HUES6 (cell line): ENCODE data around the gene FUT1.
"Not testable (repeated sequence)": the region's sequence is repeated elsewhere in the genome, so short reads cannot be mapped to it uniquely, and the experiment has no call there.

Experiments
- H3K27ac ChIP-seq: 2 replicates; pipeline ENCODE4 v1.7.0; 2013; ENCODE audit warnings: low read depth, mild to moderate bottlenecking, low read length, inconsistent platforms
- H3K27me3 ChIP-seq: 2 replicates; pipeline ENCODE4 v1.6.1; 2013; ENCODE audit warnings: low read length; ENCODE audit not compliant: control insufficient read depth, insufficient read depth
- H3K36me3 ChIP-seq: 2 replicates; pipeline ENCODE4 v1.6.1; 2013; ENCODE audit warnings: low read length; ENCODE audit not compliant: control insufficient read depth, insufficient read depth
- H3K4me1 ChIP-seq: 2 replicates; pipeline ENCODE4 v1.6.1; 2013; ENCODE audit warnings: low read length; ENCODE audit not compliant: control insufficient read depth, insufficient read depth
- H3K4me3 ChIP-seq: 2 replicates; pipeline ENCODE4 v1.5.1; 2013; ENCODE audit warnings: low read depth, low read length
- H3K9ac ChIP-seq: one replicate; pipeline ENCODE4 v1.6.1; 2013; ENCODE audit warnings: mild to moderate bottlenecking, low read length
- H3K9me3 ChIP-seq: 2 replicates; pipeline ENCODE4 v1.6.1; 2013; ENCODE audit warnings: low read depth, low read length; ENCODE audit not compliant: control insufficient read depth, insufficient read depth

FUT1 gene

GRCh38 chr19:48722196-48722708, 30.2 kb downstream of the FUT1 start:
- H3K4me3 ChIP-seq: no peak overlapping the region

DNA sequence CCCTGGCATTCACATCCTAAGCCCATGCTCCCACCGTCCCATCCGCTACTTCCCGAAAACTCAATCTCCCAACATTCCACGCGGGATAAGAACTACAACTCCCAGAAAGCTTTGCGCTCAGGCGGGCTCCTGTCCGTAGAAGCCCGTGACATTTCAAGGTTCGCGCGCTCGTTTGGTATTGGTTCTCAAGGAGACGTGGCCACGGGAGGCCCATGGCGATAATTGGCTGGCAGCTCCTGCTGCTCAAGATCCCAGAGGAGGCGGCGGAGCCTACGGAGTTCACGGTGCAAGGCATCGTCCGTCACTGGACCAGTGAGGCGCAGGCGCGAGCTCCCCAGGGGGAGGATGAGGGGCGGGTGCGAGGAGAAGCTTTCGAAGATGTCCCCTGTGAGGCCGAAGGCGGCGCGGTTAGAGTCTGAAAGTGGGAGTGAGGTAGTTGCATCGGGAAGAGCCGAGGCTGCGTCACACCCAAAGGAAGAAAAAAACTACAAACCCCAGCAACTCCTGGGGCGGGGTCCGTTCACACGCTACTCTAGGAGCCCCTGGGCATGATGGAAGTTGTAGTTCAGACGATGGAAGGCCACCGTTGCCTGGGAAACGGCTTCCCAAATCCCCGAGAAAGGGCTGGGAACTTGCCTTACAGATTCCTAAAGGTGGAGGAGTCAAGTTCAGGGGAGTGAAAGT, 31.7 kb downstream of the FUT1 start:
- Histone ChIP-seq H3K4me1 (peaks cover 31% of the 10 kb centered on the region), H3K27ac (no peak overlapping the region), H3K4me3 (peak overlapping the region; percentile 75), H3K36me3 (no peaks in the 10 kb centered on the region), H3K27me3 (no peaks in the 10 kb centered on the region), H3K9ac (peak overlapping the region; percentile 67), H3K9me3 (no peaks in the 10 kb centered on the region)

More at GRCh38 chr19:48722196-48722708, 30.2 kb downstream of the FUT1 start:
- no peak overlapping the region for H3K27ac ChIP-seq
- H3K4me1 ChIP-seq: peaks cover 22% of the 10 kb centered on the region
- no peaks in the 10 kb centered on the region for H3K36me3 ChIP-seq
- no peak overlapping the region for H3K9ac ChIP-seq
- H3K27me3 ChIP-seq: no peaks in the 10 kb centered on the region
- no peaks in the 10 kb centered on the region for H3K9me3 ChIP-seq

DNA sequence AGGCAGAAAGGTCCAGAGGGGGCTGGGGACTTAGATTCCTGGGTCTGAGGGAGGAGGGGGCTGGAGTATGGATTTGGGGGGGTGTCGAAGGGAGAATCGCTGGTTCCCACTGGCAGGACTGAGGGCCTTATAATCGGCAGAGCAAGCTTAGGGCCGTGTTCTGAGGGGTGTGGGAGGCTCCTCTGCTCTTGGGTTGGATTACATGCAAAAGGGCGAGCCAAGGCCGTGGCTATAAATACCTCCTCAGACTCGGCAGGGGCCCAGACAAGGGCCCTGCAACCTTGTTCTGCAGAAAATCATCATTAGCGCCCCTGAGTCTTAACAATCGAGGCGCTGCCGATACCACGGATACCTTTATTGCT, 32.2 kb downstream of the FUT1 start:
- H3K36me3 ChIP-seq: no peaks in the 10 kb centered on the region
- no peaks in the 10 kb centered on the region for H3K27me3 ChIP-seq
- peaks cover 36% of the 10 kb centered on the region for H3K4me1 ChIP-seq
- H3K27ac ChIP-seq: no peak overlapping the region
- no peak overlapping the region for H3K9ac ChIP-seq
- peak overlapping the region; percentile 75 for H3K4me3 ChIP-seq
- H3K9me3 ChIP-seq: no peaks in the 10 kb centered on the region

DNA sequence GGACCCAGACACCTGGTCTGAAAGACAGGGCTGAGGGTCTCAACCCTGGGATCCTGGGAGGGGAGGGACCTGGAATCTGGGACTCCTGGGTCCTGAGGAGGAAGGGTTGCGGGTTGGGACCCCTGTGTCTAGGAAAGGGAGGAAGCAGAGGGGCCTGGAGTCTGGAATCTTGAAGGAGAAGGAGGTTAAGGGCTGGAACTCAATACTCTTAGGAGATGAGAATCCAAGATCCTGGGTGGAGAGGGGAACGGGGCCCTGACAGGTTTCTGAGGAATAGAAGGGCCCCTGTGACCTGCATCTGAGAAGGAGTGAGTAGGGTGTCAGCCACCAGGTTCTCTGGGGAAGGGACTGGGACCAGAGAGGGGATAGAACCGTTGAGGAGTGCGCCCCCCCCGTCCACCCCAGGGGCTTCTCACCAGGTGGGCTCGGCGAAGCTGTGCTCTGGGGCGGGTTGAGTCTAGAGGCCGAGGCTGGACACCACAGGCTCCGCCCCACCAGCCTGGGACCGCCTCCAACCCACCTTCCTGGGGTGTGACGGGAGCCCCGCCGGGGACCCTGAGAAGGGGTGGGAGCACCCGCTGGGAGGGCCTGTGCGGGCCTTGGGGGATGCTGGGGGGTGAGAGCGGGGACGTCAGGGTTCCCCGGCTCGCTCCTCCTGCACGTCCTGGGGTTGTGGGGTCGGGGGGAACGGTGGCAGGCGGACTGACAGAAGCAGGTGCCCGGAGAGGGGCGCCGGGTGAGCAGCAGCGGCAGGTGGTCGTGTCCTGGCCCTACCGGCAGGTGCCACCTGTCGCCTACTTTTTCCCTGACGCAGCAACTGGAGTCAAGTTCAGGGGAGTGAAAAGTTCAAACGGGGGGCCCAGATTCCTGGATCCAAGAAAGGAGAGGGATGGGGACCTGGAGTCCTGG, 32.9 kb downstream of the FUT1 start, which contains the start of gene MAMSTR:
Gene MAMSTR (minus strand): TSS at position 463 of the 909 bp plus-strand sequence. CDS start 694 bp downstream, outside the sequence.
- peak within 1 kb of the TSS; percentile 75 for H3K4me3 ChIP-seq
- peaks cover 41% of the 10 kb centered on the region for H3K4me1 ChIP-seq
- no peaks in the 10 kb centered on the region for H3K9me3 ChIP-seq
- no peaks in the 10 kb centered on the region for H3K27me3 ChIP-seq
- no peaks in the 10 kb centered on the region for H3K36me3 ChIP-seq
- H3K9ac ChIP-seq: peak within 1 kb of the TSS; percentile 10
- H3K27ac ChIP-seq: no peak within 1 kb of the TSS

GRCh38 chr19:48718711-48719231, 33.7 kb downstream of the FUT1 start:
- peaks cover 42% of the 10 kb centered on the region for H3K4me1 ChIP-seq
- H3K27me3 ChIP-seq: no peaks in the 10 kb centered on the region
- no peaks in the 10 kb centered on the region for H3K36me3 ChIP-seq
- peak overlapping the region; percentile 75 for H3K4me3 ChIP-seq
- H3K27ac ChIP-seq: no peak overlapping the region
- no peaks in the 10 kb centered on the region for H3K9me3 ChIP-seq
- H3K9ac ChIP-seq: peak overlapping the region; percentile 10

DNA sequence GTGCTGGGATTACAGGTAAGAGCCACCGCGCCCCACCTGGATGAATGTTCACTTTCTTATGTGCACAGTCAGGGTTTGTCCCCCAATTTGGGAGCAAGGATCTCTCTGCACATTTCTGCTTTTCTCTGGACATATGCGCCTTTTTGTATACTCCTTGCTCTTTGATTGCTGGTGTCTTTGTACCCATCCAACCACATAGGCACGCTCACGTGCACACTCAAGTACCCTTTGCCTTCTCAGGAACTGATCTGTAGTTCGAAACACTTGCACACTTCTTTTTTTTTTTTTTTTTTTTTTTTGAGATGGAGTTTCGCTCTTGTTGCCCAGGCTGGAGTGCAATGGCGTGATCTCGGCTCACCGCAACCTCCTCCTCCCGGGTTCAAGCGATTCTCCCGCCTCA, 34.3 kb downstream of the FUT1 start:
- H3K4me1 ChIP-seq: peaks cover 42% of the 10 kb centered on the region
- not testable (repeated sequence) for H3K27ac ChIP-seq, H3K4me3 ChIP-seq

DNA sequence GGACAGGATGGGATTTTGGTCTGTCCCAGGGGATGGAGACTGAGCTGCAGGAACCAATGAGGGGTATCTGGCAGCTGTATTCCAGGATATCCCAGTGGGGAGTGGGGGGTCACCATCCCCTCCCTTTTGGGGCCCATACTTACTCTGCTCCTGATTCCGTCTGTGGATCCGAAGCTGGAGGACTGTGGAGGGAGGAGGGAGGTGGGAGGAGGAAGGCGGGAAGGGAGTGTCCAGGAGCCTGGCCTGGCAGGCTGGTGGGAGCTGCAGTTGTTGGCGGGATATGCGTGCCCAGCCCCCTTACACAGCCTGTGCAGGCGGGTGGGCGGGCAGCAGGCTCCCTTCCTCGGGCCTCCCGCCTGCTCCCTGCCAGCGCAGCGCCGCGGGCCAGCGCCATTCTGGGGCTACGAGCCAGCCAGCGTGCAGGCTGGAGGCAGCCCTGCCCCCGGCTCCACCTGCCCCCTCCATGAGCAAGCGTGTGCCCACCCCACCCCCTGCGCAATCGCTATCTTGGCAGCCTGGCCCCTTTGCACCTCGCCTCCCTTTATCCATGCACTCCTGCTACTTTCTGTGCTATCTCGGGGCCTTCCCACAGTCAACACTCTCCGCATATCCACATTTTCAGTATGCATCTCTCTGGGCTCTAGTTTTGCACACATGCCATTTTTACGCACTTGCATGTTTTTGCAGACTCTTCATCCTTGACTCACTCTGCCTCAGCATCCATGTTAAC, 35.7 kb downstream of the FUT1 start:
- Histone ChIP-seq H3K27ac (no peak overlapping the region), H3K4me3 (peak overlapping the region; percentile 50)

More for the DNA sequence above, 34.3 kb downstream of the FUT1 start:
- not testable (repeated sequence) for H3K27me3 ChIP-seq, H3K36me3 ChIP-seq, H3K9ac ChIP-seq, H3K9me3 ChIP-seq

DNA sequence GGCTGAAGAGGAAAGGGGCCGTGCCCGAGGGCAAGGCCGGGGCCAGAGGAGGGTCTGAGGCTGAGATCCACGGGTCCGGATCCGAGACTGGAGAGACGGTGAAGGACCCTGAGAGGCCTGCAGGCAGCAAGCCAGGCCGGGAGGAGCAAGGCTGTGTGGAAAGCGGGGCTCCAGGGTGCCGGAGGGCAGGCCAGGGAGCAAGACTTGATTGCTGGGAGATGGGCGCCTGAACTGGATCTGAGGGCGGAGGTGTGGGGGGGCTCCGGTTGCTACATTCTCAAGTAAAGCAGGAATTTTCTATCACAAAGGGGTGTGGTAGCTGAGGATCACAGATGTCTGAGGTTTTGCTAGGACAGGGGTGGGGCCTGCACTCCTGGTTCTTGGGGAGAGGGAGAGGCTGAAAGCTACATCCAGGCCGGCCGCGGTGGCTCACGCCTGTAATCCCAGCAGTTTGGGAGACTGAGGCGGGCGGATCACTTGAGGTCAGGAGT, 36.7 kb downstream of the FUT1 start:
- H3K36me3 ChIP-seq: no peaks in the 10 kb centered on the region
- no peak overlapping the region for H3K9ac ChIP-seq
- H3K27ac ChIP-seq: no peak overlapping the region
- peaks cover 3% of the 10 kb centered on the region for H3K9me3 ChIP-seq
- no peaks in the 10 kb centered on the region for H3K27me3 ChIP-seq
- H3K4me1 ChIP-seq: peaks cover 45% of the 10 kb centered on the region
- no peak overlapping the region for H3K4me3 ChIP-seq

More for the DNA sequence above, 35.7 kb downstream of the FUT1 start:
- Histone ChIP-seq H3K9ac (no peak overlapping the region), H3K9me3 (no peaks in the 10 kb centered on the region), H3K4me1 (peaks cover 45% of the 10 kb centered on the region), H3K36me3 (no peaks in the 10 kb centered on the region), H3K27me3 (no peaks in the 10 kb centered on the region)

DNA sequence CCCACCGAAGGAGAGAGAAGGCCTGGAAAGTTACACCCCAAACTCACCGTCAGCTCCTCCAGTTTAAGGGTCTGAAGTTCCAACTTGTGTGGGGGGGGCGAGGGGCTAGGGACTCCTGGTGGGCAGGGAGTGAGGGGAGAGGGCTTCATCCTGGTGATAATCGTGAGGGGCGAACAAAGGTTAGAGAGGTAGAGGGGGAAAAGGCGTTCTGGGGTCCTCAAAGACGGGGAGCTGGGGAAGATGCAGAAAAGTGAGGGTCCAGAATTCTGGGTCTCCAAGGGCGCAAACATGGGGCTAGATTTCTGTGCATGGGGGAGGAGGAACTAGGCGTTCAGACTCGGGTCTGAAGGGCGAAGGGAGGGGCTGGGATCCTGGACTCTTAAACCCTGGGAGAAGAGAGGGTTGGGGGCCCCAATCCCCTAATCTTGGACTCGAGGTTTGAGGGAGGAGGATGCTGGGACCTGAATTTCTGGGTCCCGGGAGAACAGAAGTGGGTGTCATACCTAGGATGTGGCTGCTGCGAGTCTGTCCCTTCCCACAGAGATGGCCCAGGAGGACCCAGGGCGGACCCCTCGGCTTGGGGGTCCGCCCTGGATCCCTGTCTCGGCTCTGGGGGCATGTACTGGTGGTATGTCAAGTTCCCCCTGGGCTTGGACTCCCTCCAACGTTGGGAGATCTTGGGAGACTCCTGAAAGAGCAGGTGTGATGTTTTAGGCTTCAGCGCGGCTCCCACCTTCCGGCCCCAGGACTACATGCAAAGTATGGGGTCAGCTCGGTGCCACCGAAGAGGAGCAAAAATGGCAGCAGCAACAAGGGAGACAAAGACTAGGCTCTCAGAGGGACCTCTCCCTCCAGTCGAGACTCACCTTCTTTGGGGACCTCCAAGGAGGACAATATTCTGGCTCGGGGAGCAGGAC, 37.4 kb downstream of the FUT1 start:
- no peaks in the 10 kb centered on the region for H3K36me3 ChIP-seq
- peak overlapping the region; percentile 37 for H3K9ac ChIP-seq
- no peak overlapping the region; the same call in 1 of the 2 replicates for H3K27ac ChIP-seq
- H3K27me3 ChIP-seq: no peaks in the 10 kb centered on the region
- H3K4me3 ChIP-seq: peak overlapping the region; percentile 63
- peaks cover 42% of the 10 kb centered on the region for H3K4me1 ChIP-seq
- H3K9me3 ChIP-seq: peaks cover 3% of the 10 kb centered on the region
